NB4 (cell line): Measurements from ENCODE around the gene SLC25A31.
A peak's percentile ranks its signal among the peaks of the same experiment; 100 is the strongest.

Experiments
- DNase-seq: peaks from one replicate; pipeline ENCODE4 v3.0.0; 2010; ENCODE audit warnings: low read depth
- H3K4me3 ChIP-seq: one replicate; pipeline ENCODE4 v1.5.1; 2011; ENCODE audit warnings: mild to moderate bottlenecking, low read depth, low read length, moderate library complexity
- CTCF ChIP-seq: IDR thresholded peaks from one replicate; pipeline ENCODE4 v1.5.1; 2012; ENCODE audit warnings: low read depth, low read length
- MAX ChIP-seq: IDR thresholded peaks from 2 replicates; pipeline ENCODE4 v1.6.1; 2011; ENCODE audit warnings: low read depth, low read length
- MYC ChIP-seq: IDR thresholded peaks from 2 replicates; pipeline ENCODE4 v1.6.1; 2011; ENCODE audit warnings: low read depth, low read length
- POLR2A ChIP-seq: IDR thresholded peaks from 2 replicates; pipeline ENCODE4 v1.6.1; 2011; ENCODE audit warnings: mild to moderate bottlenecking; ENCODE audit not compliant: insufficient read length; ENCODE audit errors: extremely low read depth

SLC25A31 gene

GRCh38 chr4:127730142-127730913 lies at the start of gene SLC25A31:
TSS of gene SLC25A31 (plus strand) at chr4:127730400. CDS start at chr4:127730546, 146 bp downstream.
- DNase-seq = no peak
- H3K4me3 ChIP-seq = no peak within 1 kb of the TSS
- no peak for TF ChIP-seq CTCF
- no peak for TF ChIP-seq MYC
- no peak for TF ChIP-seq POLR2A
- no peak for TF ChIP-seq MAX

- no peak for DNase-seq
- TF ChIP-seq CTCF = no peak
- no peak for TF ChIP-seq POLR2A
- no peak for TF ChIP-seq MYC
- no peak for TF ChIP-seq MAX
- H3K4me3 ChIP-seq = no peak overlapping the region
These were observed 44.9 kb upstream of the SLC25A31 start for GRCh38 chr4:127685292-127685691.

GRCh38 chr4:127686658-127687057 lies 43.5 kb upstream of the SLC25A31 start:
- DNase-seq = no peak
- no peak overlapping the region for H3K4me3 ChIP-seq
- TF ChIP-seq MAX = no peak
- no peak for TF ChIP-seq POLR2A
- TF ChIP-seq CTCF = no peak
- TF ChIP-seq MYC = no peak

GRCh38 chr4:127687580-127687979 lies 42.6 kb upstream of the SLC25A31 start:
- no peak for TF ChIP-seq MYC
- no peak for TF ChIP-seq CTCF
- TF ChIP-seq MAX = no peak
- TF ChIP-seq POLR2A = no peak
- DNase-seq = no peak
- no peak overlapping the region for H3K4me3 ChIP-seq

GRCh38 chr4:127698789-127699200 lies 31.4 kb upstream of the SLC25A31 start:
- DNase-seq = peak; percentile 70
- H3K4me3 ChIP-seq = no peak overlapping the region
- TF ChIP-seq MAX (no peak), POLR2A (no peak), MYC (no peak), CTCF (no peak)

- no peak for TF ChIP-seq POLR2A
- TF ChIP-seq MYC = no peak
- TF ChIP-seq MAX = no peak
- no peak for TF ChIP-seq CTCF
- DNase-seq = no peak
- H3K4me3 ChIP-seq = no peak overlapping the region
These were observed 21.2 kb upstream of the SLC25A31 start for GRCh38 chr4:127708985-127709384.
